Measurements from ENCODE around the gene PGLYRP4.

- no peak for TF ChIP-seq CTCF (IDR thresholded peaks at IDR 0.05)
- TF ChIP-seq ZFX (IDR thresholded peaks at IDR 0.05; ENCODE audit: borderline replicate concordance) = no peak
Observed at GRCh38 chr1:153379591-153379990, 30.9 kb upstream of the PGLYRP4 start.

Measured in 22Rv1 (cell line).